ENCODE data around the gene PURA.

Gene PURA

DNA sequence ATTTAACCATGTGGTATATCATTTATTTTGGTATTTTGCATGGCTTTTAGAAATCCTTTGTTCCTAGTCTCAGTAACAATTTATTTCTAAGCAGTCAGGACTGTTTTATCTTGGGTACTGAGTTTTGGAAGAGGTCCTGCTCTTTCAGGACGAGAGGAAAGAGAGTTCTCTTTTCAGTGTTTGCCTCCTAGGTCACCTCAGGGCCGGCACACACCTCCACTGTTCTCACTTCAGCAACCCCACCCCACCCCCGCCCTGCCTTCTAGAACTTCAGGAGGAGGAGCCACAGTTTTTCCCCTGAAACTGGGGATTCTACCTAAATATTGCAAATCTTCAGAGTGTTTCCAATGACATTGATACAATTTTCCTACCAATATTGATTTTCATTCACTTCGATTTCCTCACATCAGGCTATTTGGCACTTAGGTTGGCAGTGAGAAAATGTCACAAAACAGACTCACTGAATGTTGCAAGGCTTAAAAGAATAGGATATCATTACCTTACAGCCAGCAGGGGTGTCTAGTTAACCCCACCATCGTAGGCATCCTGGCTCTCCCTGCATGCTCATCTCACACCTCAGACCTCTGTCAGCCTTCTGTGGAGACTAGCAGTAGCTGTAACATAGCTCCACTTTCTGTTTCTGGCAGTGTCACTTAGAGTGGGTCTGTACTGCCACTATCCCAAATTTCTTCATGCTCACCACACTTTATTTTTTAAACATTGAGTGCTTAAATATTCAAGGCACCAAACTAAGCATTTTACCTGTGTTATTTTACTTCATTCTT, 17.2 kb downstream of the PURA start (continued):
- TF ChIP-seq, protein P1, sequence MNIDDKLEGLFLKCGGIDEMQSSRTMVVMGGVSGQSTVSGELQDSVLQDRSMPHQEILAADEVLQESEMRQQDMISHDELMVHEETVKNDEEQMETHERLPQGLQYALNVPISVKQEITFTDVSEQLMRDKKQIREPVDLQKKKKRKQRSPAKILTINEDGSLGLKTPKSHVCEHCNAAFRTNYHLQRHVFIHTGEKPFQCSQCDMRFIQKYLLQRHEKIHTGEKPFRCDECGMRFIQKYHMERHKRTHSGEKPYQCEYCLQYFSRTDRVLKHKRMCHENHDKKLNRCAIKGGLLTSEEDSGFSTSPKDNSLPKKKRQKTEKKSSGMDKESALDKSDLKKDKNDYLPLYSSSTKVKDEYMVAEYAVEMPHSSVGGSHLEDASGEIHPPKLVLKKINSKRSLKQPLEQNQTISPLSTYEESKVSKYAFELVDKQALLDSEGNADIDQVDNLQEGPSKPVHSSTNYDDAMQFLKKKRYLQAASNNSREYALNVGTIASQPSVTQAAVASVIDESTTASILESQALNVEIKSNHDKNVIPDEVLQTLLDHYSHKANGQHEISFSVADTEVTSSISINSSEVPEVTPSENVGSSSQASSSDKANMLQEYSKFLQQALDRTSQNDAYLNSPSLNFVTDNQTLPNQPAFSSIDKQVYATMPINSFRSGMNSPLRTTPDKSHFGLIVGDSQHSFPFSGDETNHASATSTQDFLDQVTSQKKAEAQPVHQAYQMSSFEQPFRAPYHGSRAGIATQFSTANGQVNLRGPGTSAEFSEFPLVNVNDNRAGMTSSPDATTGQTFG (tag by site-specific recombination; IDR thresholded peaks at IDR 0.05; ENCODE audit: borderline replicate concordance) = no peak

DNA sequence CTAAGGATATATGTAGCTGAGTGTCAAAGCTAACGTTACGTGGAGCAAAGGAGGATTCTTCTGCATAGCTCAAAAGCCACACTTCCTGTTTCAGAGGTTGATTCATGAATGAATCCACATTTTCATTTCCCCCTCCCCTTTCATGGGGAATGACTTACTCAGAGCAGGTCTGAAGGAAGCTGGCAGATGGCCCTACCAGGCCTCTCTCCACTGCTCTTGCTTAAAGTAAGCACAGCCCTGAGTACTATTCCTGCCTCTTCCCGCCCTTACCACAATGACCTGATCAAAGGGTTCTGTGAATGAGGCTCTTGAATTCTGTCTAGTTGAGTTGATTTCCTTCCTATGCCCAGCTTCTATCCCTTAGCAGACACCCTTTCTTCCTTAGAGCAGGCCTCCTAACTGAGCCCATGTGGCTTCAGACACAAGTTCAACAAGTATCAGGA, 18.1 kb downstream of the PURA start:
- ChIA-PET CTCF (interaction anchor here (2.1 to 3.4 kb wide), 2 partner anchors 12 to 163 kb away, joined by 8 to 35 read pairs; no protein-coding TSS in a partner anchor), POLR2A (no interaction called here)
- no peaks in the 10 kb centered on the region for H3K9me3 ChIP-seq (ENCODE audit: control insufficient read depth, insufficient read depth, low read depth, low read length)
- H3K36me3 ChIP-seq (ENCODE audit: control insufficient read depth in 2 of 2, insufficient read depth in 1 of 2, low read length in 2 of 2) = no peaks in the 10 kb centered on the region
- no peak overlapping the region for H3K27ac ChIP-seq (ENCODE audit: extremely low read depth, low read depth, low read length)
- H3K4me3 ChIP-seq (ENCODE audit: low read depth, low read length) = no peak overlapping the region
- H3K4me1 ChIP-seq (ENCODE audit: control insufficient read depth, insufficient read depth, low read length) = no peaks in the 10 kb centered on the region; the same call in 1 of the 2 replicates
- TF ChIP-seq SCRT2 (tag by site-specific recombination; IDR thresholded peaks at IDR 0.05) (0 out of 2 replicates have a peak, but pooled peaks have one; percentile 25), MEIS1 (CRISPR knock-in tag; IDR thresholded peaks at IDR 0.05; ENCODE audit: borderline replicate concordance) (no peak), TCF7L2 (IDR thresholded peaks at IDR 0.05; ENCODE audit: borderline replicate concordance, low read depth, low read length) (no peak)
- TF ChIP-seq, protein P2, sequence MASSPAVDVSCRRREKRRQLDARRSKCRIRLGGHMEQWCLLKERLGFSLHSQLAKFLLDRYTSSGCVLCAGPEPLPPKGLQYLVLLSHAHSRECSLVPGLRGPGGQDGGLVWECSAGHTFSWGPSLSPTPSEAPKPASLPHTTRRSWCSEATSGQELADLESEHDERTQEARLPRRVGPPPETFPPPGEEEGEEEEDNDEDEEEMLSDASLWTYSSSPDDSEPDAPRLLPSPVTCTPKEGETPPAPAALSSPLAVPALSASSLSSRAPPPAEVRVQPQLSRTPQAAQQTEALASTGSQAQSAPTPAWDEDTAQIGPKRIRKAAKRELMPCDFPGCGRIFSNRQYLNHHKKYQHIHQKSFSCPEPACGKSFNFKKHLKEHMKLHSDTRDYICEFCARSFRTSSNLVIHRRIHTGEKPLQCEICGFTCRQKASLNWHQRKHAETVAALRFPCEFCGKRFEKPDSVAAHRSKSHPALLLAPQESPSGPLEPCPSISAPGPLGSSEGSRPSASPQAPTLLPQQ (tag by site-specific recombination; IDR thresholded peaks at IDR 0.05) = 0 out of 2 replicates have a peak, but pooled peaks have one; percentile 29

DNA sequence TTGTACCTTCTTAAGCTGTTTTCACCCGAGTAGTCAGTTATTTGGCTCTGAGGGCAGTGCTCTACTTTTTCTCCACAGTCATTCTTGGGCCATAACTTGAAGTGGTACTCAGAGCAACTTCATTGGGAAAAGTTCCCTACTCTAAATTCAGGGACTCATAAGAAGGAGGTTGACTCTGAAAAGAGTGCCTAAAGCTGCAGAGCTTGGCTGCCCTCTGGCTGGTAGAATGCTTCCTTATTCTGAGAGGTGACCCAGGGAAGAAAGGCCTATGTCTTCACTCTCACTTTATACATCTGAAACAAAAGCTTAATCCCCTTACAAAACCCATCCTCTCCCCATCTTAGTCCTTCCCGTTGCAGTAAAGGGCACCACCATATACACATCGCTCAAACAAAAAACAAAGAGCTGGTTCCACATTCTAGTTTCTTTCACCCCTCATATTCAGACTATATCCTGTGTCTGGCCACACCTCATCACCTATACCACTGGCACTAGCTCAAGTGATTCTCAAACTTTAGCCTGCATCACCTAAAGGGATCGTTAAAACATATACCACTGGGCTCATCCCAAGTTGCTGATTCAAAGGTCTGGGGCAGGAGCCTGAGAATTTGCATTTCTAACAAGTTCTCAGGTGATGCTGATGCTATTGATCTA, 19.7 kb downstream of the PURA start:
- Histone ChIP-seq H3K36me3 (ENCODE audit: control insufficient read depth in 2 of 2, insufficient read depth in 1 of 2, low read length in 2 of 2) (no peaks in the 10 kb centered on the region), H3K4me1 (ENCODE audit: control insufficient read depth, insufficient read depth, low read length) (no peaks in the 10 kb centered on the region; the same call in 1 of the 2 replicates), H3K9me3 (ENCODE audit: control insufficient read depth, insufficient read depth, low read depth, low read length) (no peaks in the 10 kb centered on the region), H3K27ac (ENCODE audit: extremely low read depth, low read depth, low read length) (no peak overlapping the region), H3K4me3 (ENCODE audit: low read depth, low read length) (no peak overlapping the region)
- CTCF ChIA-PET = interaction anchor here (0.5 to 3.4 kb wide), 6 partner anchors 10 to 368 kb away, joined by 3 to 35 read pairs (median 4); no protein-coding TSS in a partner anchor
- TF ChIP-seq, protein P2 (tag by site-specific recombination; IDR thresholded peaks at IDR 0.05) = no peak
- TF ChIP-seq HOXD13 (CRISPR knock-in tag; IDR thresholded peaks at IDR 0.05; ENCODE audit: borderline replicate concordance) (no peak), ZNF292 (tag by site-specific recombination; IDR thresholded peaks at IDR 0.05; ENCODE audit: borderline replicate concordance, low read depth) (no peak), ZNF654 (tag by site-specific recombination; IDR thresholded peaks at IDR 0.05; ENCODE audit: low read depth) (no peak), ZNF157 (tag by site-specific recombination; IDR thresholded peaks at IDR 0.05) (no peak), ZNF777 (tag by site-specific recombination; IDR thresholded peaks at IDR 0.05; ENCODE audit: borderline replicate concordance) (no peak), ZNF121 (tag by site-specific recombination; IDR thresholded peaks at IDR 0.05) (no peak), ZNF48 (tag by site-specific recombination; IDR thresholded peaks at IDR 0.05) (no peak), KLF7 (tag by site-specific recombination; IDR thresholded peaks at IDR 0.05; ENCODE audit: borderline replicate concordance) (no peak), SP7 (tag by site-specific recombination; IDR thresholded peaks at IDR 0.05) (no peak)
- TF ChIP-seq, protein P3, sequence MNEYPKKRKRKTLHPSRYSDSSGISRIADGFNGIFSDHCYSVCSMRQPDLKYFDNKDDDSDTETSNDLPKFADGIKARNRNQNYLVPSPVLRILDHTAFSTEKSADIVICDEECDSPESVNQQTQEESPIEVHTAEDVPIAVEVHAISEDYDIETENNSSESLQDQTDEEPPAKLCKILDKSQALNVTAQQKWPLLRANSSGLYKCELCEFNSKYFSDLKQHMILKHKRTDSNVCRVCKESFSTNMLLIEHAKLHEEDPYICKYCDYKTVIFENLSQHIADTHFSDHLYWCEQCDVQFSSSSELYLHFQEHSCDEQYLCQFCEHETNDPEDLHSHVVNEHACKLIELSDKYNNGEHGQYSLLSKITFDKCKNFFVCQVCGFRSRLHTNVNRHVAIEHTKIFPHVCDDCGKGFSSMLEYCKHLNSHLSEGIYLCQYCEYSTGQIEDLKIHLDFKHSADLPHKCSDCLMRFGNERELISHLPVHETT (tag by site-specific recombination; IDR thresholded peaks at IDR 0.05) = no peak
- TF ChIP-seq, protein P4, sequence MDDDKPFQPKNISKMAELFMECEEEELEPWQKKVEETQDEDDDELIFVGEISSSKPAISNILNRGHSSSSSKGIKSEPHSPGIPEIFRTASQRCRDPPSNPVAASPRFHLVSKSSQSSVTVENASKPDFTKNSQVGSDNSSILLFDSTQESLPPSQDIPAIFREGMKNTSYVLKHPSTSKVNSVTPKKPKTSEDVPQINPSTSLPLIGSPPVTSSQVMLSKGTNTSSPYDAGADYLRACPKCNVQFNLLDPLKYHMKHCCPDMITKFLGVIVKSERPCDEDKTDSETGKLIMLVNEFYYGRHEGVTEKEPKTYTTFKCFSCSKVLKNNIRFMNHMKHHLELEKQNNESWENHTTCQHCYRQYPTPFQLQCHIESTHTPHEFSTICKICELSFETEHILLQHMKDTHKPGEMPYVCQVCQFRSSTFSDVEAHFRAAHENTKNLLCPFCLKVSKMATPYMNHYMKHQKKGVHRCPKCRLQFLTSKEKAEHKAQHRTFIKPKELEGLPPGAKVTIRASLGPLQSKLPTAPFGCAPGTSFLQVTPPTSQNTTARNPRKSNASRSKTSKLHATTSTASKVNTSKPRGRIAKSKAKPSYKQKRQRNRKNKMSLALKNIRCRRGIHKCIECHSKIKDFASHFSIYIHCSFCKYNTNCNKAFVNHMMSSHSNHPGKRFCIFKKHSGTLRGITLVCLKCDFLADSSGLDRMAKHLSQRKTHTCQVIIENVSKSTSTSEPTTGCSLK (tag by site-specific recombination; IDR thresholded peaks at IDR 0.05) = no peak
- TF ChIP-seq, protein P5, sequence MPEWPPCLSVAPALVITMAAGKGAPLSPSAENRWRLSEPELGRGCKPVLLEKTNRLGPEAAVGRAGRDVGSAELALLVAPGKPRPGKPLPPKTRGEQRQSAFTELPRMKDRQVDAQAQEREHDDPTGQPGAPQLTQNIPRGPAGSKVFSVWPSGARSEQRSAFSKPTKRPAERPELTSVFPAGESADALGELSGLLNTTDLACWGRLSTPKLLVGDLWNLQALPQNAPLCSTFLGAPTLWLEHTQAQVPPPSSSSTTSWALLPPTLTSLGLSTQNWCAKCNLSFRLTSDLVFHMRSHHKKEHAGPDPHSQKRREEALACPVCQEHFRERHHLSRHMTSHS (tag by site-specific recombination; IDR thresholded peaks at IDR 0.05) = no peak
- POLR2A ChIA-PET = no interaction called here
